Midbrain (tissue), 1 donor: ENCODE results near the gene FHIT.

Source experiments
- DNase-seq: peaks from one replicate; lab custom pipeline; 2025; lab: John Stamatoyannopoulos, UW

FHIT gene

DNA sequence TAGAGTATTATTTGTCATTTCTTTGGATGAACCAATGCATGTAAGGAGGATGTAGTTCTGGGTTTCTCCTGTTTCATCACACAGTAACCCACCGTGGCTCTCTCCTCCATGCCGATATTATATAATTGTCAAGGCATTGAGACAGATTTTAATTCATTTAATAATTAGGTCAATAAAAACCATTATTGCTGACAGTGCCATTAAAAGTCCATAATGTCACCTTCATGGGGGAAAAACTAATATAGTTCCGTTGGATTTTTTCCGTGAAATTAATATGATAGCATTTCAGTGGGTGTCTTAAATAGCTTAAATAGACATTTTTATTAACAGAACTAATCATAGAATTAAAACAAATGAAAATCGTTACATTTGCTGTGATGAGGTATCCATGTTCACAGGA lies 1453.7 kb downstream of the FHIT start:
- no peak for DNase-seq

DNA sequence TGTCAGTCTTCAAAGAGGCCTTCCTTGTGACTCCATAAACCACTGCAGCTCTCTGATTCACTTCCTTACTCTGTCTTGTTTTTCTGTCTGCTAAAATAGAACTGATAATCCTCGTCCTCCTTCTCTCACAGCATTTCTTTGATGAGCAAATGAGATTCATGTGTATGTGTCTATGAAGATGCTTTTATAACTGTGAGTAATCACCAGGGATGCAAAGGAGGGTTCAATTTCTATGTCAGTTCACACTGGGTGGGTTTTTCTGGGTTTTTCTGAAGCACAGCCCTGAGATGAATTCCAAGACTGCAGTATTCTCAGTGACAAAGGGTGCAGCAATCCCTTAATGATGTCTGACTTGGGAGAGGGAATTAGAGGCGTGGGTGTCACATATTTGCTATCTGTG lies 1454.8 kb downstream of the FHIT start:
- no peak for DNase-seq

DNA sequence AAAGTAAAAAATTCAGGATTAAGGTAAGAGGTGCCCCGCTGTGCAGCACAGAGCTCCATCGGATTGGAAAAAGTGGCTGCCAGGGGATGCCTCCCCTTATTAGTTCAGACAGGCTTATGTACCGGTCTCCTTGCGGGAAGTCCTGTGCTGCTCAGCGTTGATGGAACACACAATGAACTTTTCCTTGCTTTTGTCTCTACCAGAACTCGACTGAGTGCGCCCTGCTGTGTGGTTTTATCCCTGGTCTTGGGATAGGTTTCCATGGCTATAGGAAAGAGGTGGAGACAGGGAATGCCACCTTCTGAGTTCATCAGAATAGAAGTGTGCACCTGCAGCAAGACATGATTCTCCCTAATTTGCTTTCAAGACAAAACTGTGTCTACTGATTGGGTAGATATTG lies 1455.5 kb downstream of the FHIT start:
- no peak for DNase-seq

DNA sequence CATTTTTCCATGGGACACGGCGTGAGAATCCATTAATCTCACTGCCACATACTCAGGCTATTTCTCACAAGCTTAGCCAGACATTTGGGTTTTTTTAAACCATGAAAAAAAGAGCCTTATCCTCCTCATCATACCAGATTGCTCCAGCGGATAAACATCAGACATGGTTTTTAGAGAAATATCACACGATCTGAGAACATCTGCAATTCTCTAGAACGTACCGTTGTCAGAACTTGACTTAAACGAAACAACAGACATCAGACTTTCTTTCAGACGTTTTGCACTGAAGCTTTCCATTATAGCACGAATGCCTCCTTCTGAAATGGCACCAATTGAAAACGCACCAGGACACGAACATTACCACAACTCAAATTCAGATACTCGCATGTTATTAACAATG lies 1457.3 kb downstream of the FHIT start:
- no peak for DNase-seq

DNA sequence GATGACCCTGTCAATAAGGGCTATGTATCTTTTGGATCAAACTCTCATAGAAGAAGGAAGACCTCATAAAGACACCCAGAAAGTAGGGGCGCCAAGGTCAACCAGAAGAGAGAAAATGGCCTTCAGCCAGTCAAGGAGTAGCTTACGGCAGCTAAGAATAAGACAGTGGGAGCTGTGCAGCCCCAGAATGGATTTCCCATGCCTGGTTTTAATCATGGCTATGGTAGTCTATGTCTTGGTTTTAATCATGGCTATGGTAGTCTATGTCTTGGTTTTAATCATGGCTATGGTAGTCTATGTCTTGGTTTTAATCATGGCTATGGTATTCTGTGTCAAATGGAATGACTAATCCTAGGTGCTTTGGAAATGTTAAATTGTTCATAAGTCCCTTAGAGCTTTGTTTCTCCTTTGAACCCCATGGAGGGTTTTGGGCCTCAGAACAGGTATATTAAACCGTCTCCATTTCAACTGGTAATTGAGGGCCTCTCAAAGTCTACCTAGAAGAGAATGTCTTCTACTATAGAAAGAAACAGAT lies 1459.4 kb downstream of the FHIT start:
- DNase-seq: no peak

DNA sequence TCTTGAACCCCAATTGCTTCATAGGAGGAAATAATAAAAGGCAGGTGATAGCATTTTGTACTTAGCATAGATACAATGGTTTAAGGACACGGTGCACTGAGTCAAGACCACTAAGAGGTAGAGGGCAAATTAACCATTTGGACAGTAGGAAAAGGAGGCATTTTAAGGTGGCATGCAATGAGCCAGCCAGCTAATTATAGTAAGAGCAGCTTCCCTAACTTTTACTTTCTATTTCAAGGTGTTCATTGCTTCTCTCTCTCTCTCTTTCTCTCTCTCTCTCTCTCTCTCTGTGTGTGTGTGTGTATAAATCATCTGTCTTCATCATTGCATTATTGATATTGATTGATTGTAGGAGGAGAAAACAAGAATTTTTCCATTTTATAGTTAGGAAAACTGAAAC lies 1461.0 kb downstream of the FHIT start:
- no peak for DNase-seq

DNA sequence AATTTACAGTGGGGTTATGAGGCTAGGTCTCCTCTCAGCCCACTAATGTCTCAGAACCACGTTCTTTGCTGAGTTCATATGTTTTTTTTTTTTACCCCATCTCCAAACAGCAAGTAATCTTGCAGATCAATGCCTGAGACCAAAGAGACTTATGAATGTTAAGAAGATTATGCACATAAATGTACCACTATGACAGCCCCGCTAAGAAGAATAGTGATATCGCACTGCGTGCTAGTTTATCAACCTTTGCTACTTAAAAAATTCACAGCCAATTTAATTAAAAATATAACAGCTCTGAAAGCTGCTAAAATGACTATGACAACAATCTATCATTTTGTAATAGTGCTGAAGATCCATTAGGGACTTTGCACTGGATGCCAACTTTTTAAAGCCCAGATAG lies 1462.5 kb downstream of the FHIT start:
- DNase-seq: no peak

DNA sequence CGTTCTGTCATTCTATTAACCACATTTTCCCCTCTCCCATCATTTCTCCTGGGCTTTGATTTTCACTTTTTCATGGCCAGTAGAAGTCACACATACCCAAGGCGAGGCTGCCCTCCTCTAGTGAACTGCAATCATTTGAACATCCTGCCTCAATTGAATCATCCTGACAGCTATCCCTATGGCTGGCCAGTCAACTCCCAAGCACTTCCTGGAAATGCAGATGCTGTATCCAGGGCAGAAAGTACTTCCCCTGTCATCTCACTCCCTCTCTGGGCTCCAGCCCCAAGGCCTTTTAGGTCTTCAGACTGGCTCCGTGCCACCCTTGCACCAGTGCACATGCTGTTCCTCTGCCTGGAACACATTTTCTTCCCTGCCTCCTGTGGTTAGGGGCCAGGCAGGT lies 1463.1 kb downstream of the FHIT start:
- no peak for DNase-seq

DNA sequence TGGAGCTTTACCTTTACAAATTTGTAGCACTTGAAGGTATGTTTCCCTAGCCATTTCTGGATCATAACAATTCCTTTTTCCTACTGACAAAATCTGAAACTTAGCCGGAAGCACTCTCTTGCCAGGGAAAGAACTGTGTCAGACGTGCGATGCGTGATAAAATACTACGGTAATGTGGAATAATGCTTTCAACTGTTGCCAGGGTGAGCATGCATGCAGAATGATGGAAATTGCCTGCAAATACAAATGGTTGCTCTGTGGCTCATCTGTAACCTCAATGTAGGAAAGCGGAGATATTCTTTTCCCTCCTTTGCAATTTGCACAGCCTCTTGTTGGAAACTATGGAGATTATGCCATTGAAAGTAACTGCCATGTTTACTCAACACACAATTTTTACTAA lies 1464.9 kb downstream of the FHIT start:
- DNase-seq: no peak

DNA sequence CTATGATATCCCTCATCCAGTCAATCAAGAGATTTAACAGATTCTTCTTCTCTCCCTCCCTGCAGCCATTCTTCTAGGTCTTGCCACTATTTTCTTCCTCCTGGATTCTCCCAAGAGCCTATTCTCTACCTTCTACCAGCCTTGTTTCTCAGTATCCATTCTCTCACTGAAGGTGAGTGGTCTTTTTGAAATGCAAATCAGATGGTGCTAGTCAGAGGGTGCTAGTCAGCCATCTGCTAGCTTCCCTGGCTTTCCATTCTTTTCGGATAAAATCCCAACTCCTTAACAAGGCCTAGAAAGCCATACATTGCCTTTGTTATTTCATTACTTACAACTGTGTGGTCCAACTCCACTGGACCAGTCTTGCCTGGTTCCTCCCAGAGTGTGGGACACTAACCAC lies 1467.1 kb downstream of the FHIT start:
- no peak for DNase-seq

DNA sequence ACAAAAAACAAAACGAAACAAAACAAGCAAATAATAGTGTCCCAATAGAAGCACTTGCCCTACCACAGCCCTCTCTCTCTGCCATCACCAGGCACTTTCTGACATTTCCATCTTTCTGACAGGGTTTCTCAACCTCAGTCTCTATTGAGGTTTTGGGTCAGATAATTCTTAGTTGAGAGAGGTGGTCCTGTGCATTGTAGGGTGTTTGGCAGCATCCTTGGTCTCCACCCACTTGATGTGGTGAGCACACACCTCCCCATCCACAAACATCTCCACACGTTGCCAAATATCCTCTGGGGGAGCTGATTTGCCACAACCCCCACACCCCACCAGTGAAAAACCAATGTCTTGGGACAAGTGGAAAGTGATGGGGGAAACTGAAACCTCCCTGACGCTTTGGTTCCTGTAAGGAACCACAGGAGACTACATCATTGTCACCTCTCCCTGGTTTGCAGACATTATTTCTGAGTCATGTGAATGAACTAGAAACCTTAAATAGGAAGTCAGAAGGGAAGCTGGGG lies 1467.7 kb downstream of the FHIT start:
- no peak for DNase-seq

DNA sequence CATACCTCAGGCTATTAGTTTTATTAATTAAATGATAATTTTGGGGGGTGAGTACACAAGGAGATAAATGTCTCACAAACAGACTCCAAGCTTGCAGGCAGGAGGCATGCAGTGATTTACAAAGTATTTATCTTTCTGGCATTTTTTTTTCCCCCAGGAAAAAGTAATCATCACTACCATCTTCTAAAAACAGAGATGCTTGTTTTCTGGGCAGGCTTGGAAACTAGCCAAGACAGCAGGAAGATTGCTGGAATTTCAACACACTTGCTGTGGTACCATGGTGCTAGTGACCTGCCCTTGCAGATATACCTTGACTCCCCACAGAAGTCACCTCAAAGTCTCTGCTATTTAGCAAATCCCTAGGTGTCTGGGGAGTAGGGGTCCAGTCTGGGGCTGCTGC lies 1468.6 kb downstream of the FHIT start:
- DNase-seq: no peak

DNA sequence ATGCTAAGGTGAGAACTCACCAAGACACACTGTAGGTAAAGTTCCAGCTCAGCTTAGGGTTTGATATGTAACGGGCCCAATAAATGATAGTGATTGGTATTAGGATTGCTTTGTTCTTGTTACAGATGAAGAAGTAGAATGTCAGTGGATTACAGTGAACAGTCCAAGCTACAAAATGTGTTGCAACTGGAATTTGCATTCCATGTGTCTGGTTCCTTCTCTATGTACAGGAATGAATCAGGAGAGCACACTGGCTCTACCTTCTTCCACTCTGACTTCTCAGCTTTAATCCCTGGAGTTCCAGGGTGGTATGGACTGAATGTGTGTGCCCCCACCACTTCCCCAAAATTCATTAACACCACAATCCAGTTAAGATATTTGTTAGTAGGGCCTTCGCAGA lies 1471.0 kb downstream of the FHIT start:
- DNase-seq: no peak

DNA sequence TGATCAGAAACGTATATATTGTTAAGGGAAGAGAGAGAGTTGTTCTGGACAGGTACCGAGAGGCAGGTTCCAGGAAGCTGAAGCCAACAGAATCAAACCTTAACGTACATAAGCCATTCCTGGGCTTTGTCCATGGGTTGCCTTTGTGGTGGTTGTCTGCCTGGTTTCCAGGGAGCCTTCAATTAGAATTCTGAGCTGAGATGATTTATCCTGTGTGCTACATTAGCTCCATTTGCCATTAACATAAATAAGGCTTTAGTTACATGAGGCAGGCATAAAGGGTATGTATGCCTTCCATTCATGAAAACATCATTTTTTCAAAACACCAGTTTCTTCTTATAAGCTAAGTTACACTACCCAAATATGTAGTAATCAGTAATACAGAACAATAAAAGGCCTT lies 1472.0 kb downstream of the FHIT start:
- no peak for DNase-seq

DNA sequence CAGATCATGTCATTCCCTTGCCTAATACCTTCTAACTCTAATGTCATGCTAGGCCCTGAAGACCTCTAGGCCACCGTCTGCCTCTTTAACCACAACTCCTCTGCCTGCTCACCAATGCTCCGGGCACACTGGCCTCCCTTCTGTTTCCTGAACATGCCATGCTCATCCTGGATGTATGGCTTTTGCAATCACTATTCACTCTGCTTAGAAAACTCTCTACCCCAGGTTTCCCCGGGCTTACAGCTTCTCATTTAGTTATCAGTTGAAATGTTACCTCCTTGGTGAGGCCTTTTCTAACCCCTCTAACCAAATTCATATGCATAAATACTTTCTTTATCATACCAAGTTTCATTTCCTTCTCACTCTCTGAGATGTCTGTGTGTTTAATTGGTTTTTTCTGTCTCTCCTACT lies 1473.6 kb downstream of the FHIT start:
- no peak for DNase-seq

DNA sequence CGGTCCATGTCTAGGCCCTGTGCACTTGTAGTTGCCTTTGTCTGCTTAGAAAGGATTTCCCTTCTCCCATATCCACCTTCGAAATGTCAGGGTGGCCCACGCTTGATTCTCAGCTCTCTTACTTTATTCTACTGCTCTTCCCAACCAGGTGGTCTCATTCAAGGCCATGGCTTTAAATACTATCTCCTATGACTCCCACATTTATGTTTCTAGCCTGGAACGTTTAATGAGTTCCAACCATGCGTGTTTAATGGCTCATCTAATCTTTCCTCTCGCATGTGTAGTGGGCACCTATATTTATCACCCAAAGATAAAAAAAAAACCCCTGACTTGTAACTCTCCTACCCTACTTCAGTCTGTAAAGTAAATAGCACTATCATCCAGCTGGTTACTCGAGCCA lies 1474.2 kb downstream of the FHIT start:
- DNase-seq: no peak

DNA sequence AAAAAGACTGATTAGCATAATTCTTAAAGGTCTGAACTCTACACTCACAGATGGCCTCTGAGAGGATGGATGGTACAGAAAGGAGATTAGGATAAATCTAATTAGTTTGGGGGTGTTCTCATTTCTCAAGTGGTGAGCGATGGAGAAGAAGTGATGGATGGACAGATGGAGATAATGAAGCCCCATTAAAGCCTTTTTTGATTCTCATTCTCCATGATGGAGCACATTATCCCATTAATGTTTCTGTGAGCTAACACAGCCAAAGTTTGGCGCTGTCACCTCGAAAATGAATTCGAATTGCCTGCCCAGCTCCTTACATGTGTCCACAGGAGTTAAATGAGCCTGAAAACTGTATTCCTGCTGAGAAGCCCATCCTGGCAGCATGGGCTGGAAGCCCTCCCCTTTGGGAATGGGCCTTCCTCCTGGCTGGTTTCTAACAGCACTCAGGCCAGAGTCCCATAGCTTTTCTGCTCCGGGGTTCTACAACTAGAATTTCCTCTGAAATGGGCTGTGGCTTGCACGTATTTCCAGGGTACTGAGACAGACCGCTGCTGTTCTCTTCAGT lies 1475.4 kb downstream of the FHIT start:
- DNase-seq: no peak

DNA sequence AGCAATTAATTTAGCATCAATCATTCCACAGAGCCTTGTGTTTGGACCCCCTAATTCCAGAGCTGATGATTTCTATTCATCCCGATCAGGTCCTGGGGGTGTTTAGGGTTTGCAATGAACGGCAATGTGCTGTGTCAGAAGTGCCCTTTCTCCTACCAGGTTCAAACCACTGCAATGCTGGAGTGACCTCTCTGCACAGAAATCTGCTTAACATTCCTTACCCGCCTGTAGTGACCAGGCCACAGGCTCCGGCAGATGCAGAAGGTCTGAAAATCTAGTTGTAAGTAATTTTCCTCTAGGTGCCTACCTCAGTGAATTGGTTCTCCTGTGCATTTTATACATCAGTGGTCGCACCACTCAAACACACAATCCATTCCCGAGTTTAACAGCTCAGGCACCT lies 1476.1 kb downstream of the FHIT start:
- no peak for DNase-seq

DNA sequence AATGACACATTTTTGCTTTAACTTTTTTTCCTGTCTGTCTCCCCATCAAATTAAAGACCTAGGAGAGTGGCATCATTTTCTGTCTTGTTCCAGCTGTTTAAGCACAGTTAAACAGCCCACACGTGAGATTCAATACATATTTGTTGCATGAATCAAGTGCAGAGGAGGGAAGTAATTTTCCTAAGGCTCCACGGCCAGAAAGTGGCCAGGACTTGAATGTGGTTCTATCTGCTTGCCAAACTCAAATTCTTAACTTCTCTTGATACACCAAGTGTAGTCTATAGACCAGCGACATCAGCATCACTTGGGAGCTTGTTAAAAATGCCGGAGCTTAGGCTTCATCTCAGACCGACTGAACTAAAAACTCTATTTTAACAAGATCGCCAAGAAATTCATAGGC lies 1476.6 kb downstream of the FHIT start:
- no peak for DNase-seq

DNA sequence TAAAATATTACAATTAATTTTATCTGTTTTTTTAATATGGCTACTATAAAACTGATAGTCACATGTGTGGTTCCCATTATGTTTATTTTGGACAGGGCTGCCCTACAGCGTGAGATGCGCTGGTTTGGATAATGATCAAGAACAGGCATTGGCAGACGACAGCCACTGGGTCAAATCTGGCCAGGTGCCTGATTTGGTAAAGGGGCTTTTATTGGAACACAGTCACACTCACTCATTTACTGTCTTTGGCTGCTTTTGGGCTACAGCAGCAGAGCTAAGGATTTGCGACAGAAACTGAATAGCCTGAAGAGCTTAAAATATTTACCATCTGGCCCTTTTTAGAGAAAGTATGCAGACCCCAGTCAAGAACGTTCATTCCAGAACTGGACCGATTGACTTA lies 1477.3 kb downstream of the FHIT start:
- DNase-seq: no peak

DNA sequence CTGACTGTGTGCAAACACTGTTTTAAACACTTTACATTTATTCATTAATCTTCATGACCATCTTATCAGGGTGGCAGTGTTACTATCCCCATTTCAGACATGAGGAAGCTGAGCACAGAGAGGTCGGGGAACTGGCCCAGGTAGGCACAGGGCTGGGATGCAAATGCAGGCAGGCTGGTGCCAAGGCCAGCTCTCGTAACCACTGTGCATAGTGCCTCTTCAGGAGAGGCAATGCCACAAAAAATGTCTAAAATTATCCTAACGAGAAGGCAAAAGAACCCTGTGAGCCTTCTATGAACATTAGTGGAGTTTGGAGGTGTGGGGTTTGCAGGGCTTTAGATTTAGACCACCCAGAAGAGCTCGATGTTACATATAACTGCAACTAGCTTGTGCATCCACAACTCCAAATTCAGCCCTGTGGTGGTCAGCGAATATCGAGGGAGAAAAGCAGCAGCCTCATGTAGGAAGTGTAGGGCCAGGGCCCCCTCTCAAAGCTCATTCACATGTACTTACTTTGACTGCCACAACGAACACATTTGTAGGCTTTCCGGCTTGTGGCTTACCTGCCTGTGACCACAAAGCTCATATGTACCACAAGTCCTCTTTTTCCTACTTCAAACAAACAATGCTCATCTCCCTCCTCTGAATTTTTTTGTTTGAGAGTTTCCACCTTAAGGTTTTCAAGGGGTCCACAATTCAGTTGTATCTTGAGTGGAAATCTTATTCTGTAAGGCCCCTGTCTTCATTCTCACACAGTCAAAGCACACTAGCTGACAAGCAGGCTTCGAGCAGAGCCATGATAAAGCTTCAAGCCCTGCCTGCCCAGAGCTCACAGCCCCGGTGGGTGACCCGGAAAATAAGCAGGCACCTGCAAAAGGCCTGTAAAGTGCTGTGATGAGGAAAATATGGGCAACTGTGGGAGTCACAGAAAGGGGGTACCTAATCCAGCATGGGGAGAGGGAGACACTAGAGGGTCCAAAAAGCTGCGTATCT lies 1478.5 kb downstream of the FHIT start:
- no peak for DNase-seq

DNA sequence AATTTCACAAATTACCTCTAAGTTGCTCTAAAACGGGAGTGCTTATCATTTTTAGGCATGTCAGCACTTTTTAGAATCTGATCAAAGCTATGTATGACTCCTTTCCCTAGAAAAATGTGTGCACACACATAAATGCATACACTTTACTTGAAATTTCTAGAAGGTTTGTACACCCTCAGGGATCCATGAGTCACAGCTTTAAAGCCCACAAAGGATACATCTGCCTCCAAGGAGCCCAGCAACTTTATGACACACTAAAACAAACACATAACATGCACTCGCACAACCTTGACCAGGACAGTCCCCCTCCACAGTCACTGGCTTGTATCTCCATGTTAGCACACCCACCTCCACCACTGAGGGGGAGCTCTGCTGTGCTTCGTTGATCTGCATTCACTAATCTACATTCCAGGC lies 1479.5 kb downstream of the FHIT start:
- DNase-seq: no peak

DNA sequence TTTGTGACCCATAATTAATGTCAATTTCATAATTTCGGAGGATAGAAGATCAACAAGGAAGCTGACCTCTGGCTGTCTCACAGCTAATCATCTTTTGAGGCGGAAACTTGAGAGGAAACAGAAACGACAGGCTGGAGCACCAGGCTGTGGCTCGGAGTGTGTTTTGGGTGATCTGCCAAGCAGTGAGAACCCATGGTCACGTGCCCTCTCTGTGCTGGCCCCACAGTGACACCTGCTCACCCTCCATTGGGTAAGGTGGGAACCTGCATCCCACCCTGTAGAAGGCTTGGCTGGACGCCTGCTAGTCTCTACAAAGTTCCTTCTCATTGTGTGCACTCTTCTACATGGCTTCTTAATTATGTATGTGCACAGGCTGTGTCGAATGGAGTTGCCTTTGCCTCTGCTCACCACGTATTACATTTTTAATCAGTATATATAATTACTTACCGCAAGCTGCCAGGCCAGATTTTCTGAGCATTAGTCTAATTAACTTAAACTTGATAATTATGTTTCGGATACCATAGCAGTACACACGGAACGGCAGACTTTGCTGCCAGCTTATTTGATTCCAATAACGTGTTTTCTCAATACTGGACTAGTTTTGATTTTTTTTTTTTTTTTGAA lies 1482.0 kb downstream of the FHIT start:
- no peak for DNase-seq
